DMS153 treated with DMSO at 0.1 percent for 48 hours (cell line): ENCODE measurements around the gene ZSWIM8.

Source experiments
- DNase-seq: peaks from one replicate; lab custom pipeline; 2025; ENCODE audit not compliant: unreplicated experiment; lab: John Stamatoyannopoulos, UW

Gene ZSWIM8

DNA sequence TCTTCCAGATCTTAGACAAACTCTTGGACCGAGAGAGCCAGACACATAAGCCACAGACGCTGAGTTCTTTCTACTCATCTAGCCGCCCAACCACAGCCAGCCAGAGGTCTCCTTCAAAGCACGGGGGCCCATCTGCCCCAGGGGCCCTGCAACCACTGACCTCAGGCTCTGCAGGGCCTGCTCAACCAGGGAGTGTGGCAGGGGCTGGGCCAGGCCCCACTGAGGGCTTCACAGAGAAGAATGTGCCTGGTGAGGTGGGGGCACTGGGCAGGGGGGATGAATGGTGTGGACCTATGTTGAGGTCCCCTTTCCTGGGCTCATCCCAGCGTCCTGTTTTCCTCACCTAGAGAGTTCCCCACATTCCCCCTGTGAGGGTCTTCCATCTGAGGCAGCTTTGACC is 11.4 kb downstream of the ZSWIM8 start:
- no peak for DNase-seq

DNA sequence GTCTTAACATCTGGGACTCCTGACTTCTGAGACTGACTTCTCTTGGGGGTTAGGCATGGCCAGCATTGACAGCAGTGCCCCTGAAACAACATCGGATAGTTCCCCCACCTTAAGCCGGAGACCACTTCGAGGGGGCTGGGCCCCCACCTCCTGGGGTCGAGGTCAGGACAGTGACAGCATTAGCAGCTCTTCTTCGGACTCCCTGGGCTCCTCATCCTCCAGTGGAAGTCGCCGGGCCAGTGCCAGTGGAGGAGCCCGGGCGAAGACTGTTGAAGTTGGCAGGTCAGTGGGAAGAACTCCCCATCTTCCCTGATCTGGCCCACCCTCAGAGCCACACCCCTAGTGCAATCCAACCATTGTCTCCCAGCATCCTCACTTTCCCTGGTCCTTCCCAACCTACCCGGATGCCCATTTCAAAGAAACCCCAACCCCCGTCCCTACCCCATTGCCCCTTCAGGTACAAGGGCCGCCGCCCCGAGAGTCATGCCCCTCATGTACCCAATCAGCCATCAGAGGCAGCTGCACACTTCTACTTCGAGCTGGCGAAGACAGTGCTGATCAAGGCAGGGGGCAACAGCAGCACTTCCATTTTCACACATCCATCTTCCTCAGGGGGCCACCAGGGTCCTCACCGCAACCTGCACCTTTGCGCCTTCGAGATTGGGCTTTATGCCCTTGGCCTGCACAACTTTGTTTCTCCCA is 12.1 kb downstream of the ZSWIM8 start:
- DNase-seq, result no peak

DNA sequence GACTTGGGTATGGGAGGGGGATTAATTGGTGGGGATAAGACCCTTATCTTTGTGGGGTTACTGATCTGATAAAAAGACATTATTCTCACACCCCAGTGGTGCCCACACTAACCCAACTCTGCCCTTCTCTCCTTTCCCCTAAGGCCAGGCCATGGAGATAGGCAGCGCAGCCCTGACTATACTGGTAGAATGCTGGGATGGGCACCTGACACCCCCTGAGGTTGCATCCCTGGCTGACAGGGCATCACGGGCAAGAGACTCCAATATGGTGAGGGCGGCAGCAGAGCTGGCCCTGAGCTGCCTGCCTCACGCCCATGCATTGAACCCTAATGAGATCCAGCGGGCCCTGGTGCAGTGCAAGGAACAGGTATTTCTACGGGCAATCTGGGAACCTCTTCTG is 12.7 kb downstream of the ZSWIM8 start:
- DNase-seq, result no peak

DNA sequence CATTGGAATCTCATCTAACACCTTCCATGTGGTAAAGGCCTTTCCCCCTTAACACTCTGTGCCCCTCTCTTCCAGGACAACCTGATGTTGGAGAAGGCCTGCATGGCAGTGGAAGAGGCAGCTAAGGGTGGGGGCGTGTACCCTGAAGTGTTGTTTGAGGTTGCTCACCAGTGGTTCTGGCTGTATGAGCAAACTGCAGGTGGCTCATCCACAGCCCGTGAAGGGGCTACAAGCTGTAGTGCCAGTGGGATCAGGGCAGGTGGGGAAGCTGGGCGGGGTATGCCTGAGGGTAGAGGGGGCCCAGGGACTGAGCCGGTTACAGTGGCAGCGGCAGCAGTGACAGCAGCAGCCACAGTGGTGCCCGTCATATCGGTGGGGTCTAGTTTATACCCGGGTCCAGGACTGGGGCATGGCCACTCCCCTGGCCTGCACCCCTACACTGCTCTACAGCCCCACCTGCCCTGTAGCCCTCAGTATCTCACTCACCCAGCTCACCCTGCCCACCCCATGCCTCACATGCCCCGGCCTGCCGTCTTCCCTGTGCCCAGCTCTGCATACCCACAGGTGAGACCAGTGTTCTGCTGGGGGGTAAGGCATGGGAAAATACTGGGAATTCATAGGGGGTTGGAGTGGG is 13.6 kb downstream of the ZSWIM8 start:
- no peak for DNase-seq

DNA sequence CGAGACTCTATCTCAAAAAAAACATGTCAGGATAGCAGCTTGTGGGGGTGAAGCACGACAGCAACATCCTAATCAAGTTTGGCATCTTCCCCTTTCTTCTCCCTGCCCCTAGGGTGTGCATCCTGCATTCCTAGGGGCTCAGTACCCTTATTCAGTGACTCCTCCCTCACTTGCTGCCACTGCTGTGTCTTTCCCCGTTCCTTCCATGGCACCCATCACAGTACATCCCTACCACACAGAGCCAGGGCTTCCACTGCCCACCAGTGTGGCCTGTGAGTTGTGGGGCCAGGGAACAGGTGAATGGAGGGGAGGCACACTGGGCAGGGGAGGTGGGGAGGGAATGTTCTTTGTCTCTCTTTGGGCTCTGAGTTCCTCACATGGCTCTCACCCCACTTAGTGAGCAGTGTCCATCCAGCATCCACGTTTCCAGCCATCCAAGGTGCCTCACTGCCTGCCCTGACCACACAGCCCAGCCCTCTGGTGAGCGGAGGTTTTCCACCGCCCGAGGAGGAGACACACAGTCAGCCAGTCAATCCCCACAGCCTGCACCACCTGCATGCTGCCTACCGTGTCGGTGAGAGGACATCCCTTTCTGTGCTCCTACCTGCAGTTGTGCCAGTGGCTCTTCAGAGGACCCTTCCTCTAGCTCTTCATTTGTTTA is 14.6 kb downstream of the ZSWIM8 start:
- DNase-seq, result no peak

DNA sequence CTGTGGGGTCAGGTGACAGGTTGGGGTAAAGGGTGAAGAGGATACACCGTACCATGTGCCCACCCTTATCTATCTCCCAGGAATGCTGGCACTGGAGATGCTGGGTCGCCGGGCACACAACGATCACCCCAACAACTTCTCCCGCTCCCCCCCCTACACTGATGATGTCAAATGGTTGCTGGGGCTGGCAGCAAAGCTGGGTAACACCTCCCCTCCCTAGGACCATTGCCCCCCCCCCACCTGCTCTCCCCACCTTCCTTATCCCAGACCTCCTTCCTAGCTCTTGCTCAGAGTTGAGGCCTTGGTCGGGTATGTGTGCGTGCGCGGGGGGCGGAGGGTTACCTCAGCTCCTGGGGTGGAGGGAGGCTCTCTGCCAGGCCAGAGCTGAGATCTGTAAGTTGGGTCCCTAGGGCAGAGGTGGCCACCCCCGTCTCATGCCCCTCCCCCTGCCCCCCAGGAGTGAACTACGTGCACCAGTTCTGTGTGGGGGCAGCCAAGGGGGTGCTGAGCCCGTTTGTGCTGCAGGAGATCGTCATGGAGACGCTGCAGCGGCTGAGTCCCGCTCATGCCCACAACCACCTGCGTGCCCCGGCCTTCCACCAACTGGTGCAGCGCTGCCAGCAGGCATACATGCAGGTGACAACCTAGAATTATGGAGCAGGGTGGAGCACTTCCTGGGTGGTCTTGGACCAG is 15.3 kb downstream of the ZSWIM8 start:
- no peak for DNase-seq

- DNase-seq, result no peak
Observed at GRCh38 chr10:73801253-73801590, 15.8 kb downstream of the ZSWIM8 start.

DNA sequence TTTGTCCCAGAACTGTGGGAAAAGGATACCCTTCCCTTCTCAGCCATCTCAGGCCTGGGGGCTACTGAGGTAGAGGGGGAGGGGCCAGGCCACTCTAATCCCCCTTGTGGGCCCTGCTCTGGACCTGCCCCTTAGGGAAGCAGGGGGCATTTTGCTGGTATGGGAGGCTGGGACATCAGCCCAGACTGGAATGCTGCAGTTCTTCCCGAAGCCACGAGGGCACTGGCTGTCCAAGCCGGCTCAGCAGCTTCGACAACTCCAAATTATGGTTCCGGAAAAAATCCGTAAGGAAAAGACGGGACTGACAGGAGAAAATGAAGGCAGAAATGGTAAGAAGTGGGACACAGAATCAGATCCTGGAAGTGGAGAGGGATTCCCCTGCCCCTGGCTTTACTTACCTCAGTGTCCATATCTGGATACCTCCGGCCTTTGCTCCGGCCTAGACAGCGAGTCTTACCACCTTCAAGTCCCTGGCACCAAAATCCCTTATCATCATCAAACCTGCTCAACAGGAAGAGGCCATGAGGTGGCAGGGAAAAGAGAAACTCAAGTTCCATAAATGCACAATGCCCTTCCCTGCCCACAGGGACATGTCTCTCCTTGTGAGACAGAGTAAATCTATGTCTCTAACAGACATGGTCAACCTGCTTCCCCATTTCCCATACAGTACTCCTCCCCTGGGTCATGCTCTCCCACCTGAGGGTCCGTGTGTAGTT is 17.0 kb downstream of the ZSWIM8 start:
- DNase-seq, result no peak

DNA sequence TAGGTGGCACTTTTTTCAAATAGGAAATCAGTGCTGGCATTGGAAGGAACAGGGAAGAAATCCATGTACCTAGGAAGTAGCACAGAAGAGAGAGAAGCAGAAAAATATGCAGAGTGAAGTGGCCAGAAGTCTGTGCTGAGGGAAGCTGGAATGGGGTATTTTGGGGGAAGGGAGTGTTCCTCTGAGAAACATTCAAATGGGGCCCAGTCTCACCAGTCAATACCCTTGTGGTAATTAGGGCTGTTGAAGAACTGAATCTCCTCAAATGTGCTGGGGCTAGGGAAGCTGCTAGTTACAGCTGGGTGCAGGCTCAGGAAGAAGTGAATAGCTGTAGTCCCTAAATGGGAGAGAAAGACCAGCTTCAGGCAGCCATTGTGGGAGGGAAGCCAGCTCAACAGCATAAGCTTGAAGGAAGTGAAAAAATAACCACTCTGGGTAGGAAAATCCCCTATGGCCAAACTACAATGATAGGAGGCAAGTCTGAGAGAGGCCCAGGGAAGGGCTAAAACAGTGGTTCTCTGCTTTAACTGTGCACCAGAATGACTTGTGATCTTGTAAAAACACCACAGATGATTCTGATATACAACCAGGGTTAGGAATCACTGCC is 18.4 kb downstream of the ZSWIM8 start:
- DNase-seq, result no peak

DNA sequence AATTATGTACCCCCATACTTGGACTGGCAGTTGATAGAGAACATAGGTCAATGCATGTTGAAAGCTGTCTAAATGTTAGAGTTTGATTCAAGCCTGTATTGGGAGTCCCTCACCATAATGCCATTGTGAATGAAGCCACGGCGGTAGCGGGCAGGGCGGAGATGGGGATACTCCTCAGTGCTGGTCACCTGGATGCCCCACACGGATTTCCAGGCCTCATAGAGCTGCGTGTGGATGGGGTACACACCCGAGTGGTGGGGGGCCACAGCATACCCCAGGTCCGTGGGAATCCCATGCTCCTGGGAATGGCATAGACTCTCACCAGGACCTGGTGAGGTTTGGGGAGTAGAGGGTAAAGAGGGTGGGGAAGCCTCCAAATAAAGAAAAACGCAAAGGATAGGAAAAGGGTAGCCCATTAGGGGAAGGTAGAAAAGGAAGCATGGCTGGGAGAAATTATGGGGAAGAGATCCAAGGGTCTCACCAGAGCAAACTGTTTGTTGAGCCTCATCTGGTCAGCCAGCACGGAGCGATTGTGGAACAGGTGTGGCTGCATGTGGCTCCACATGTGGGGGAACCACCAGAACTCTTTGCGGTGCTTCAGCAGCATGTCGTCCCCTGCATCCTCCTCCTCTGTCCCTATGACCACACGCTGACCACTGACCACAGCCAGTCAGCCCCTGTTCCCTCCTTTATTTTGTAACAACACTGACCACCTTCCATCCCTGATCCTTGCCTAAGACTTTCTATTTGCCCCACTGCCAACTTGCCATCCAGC is 21.0 kb downstream of the ZSWIM8 start:
- no peak for DNase-seq

DNA sequence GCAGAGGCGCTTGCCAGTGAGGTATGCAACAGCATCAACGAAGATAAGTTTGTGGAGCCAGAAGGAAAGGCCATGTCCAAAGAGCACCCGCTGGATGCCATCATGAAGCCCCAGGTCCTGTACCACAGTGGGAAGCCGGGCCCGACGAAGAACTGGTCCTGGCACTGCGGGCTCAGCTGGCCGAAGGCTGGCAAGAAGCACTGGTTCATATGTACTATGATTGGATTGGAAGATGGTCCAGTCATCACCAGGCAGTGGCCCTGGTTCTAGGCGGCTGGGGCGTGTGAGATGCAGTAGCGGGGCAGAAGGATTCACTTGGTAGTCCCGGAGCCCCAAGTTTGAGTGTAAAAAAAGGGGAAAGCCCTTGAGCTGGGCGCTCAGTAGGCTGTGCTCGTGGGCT is 22.1 kb downstream of the ZSWIM8 start:
- DNase-seq, result no peak

DNA sequence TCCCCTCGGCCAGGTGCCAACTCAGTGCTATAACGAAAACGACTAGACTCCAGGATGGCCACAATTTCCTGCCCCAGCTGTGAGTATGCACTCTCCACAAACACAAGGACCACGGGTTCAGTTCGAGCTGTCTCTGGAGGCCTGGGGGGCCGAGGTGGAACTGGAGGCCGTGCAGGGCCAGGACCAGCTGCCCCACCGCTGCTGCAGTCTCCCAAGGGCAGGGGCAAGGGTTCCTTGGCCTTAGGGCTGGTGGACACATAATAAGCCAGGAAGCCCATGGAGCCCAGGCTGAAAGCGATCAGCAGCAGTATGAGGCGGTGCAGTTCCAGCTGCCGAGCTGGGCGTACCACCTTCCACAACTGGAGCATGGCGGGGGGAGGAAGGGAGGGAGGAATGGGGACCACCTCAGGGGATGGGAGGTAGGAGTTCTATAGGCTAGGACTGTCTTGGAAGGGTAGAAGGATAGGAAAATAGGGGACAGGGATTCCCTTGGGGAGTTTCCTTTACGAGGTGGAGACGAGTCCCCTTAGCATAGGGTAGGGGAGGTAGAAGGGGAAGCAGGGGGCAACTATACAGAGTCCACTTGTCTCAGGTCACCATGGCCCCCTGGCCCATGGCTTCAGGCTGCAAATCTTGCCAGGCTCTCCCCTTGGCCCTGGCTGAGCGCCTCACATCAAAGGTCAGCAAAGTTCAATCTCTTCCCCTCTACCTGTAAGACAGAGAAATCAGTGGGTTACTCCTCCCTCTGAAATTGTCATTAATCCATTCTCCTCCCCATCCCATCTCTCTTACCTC is 22.8 kb downstream of the ZSWIM8 start:
- no peak for DNase-seq

GRCh38 chr10:73809061-73809818 is 23.8 kb downstream of the ZSWIM8 start:
- no peak for DNase-seq

- no peak for DNase-seq
Observed at GRCh38 chr10:73810358-73810734, 24.9 kb downstream of the ZSWIM8 start.

GRCh38 chr10:73810735-73811465 is 25.5 kb downstream of the ZSWIM8 start:
- DNase-seq, result no peak

DNA sequence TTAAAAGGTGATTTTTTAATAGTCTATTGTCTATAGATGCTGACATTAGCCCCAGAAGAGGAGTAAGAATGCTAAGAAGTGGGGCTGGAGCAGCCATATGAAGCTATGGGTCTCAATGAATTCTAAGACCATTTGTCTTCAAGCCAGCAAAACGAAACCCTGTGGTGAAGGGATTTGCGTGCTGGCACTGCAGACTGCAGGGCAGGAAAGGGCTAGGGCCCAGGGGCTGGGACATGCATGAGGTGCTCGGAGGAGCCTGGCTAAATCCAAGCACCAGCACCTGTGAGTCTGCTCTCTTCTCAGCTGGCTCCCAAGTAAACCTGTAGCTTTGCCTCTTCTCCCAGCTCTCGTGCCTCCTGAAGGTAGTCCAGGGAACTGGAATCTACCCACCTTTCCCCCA is 27.3 kb downstream of the ZSWIM8 start:
- DNase-seq, result no peak

DNA sequence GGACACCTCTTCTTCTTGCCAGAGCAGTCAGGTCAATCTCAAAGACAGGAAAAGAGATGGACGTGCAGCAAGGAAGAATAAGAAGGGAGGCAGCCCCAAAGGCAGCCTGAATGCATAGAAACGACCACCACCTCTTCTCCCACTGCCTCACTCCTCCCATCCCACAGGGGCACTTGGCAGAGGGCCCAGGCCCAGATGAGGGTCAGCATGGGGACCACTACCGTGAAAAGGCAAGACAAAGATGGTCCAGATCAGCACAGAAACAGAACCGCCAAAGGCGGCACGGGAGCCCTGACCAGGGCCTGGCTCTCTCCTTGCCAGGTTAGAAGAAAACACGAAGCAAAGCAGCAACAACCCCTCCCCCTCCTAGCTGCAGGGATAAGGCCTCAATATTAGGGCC is 27.9 kb downstream of the ZSWIM8 start:
- no peak for DNase-seq

- no peak for DNase-seq
Observed at GRCh38 chr10:73814276-73814895, 29.0 kb downstream of the ZSWIM8 start.
